Measurements from ENCODE around the gene ITM2C. TPM values are rescaled to one million over a fixed set of nuclear protein-coding genes. Genes with fewer than 3 reads are reported as not detected.

The ITM2C gene
- total and polyA plus RNA-seq, 2 of the 13 experiments (the other 11 are each of a cell fraction or from before 2014, with no cell fraction given): 70.5 to 270 TPM

DNA sequence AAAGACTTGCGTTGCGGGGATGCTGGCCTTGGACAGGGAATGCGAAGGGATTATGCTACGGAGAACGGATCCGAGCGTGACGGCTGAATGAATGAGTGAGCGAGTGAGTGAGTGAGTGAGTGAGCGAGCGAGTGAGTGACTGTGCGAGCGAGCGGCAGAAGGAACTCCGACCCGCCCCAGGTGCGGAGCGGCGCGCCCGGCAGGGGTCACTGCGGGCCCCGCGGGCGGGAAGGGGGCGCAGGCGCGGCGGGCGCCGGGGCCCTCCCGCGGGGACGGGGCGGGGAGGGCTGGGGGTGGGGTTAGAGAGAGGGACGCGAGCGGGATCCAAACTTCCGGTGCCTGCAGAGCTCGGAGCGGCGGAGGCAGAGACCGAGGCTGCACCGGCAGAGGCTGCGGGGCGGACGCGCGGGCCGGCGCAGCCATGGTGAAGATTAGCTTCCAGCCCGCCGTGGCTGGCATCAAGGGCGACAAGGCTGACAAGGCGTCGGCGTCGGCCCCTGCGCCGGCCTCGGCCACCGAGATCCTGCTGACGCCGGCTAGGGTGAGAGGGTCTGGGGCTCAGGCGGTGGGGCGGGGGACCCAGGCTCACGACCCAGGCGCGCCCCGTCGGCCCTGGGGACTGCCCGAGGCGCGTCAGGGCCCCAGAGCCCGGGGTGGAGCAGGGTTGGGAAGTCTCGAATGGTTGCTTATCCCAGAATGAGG, at the start of gene ITM2C (continued):
- TF ChIP-seq, protein P1, sequence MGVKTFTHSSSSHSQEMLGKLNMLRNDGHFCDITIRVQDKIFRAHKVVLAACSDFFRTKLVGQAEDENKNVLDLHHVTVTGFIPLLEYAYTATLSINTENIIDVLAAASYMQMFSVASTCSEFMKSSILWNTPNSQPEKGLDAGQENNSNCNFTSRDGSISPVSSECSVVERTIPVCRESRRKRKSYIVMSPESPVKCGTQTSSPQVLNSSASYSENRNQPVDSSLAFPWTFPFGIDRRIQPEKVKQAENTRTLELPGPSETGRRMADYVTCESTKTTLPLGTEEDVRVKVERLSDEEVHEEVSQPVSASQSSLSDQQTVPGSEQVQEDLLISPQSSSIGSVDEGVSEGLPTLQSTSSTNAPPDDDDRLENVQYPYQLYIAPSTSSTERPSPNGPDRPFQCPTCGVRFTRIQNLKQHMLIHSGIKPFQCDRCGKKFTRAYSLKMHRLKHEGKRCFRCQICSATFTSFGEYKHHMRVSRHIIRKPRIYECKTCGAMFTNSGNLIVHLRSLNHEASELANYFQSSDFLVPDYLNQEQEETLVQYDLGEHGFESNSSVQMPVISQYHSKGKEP (CRISPR knock-in tag; IDR thresholded peaks at IDR 0.05): no peak
- TF ChIP-seq ZNF12 (CRISPR knock-in tag; IDR thresholded peaks at IDR 0.05) (no peak), RERE (CRISPR knock-in tag; IDR thresholded peaks at IDR 0.05; ENCODE audit: low read depth) (peak; percentile 44; the same call in 1 of the 2 replicates), NFKBIZ (CRISPR knock-in tag; IDR thresholded peaks at IDR 0.05) (peak; percentile 18; the same call in 1 of the 2 replicates), NR2F6 (IDR thresholded peaks at IDR 0.05) (no peak), NR2F6 (CRISPR knock-in tag; IDR thresholded peaks at IDR 0.05) (0 out of 2 replicates have a peak, but pooled peaks have one; percentile 20), ZNF883 (CRISPR knock-in tag; IDR thresholded peaks at IDR 0.05; ENCODE audit: not compliant biosample characterization) (peak; percentile 73), TIGD3 (CRISPR knock-in tag; IDR thresholded peaks at IDR 0.05; ENCODE audit: borderline replicate concordance) (no peak), CBX1 (IDR thresholded peaks at IDR 0.05; ENCODE audit: low read depth) (no peak), ZNF335 (CRISPR knock-in tag; IDR thresholded peaks at IDR 0.05) (peak; percentile 70; the same call in 1 of the 2 replicates), GMEB1 (CRISPR knock-in tag; IDR thresholded peaks at IDR 0.05; ENCODE audit: borderline replicate concordance) (no peak), CENPBD1 (CRISPR knock-in tag; IDR thresholded peaks at IDR 0.05; ENCODE audit: borderline replicate concordance, low read depth) (no peak), HDAC2 (CRISPR knock-in tag; IDR thresholded peaks at IDR 0.05) (peak; percentile 35; the same call in 1 of the 2 replicates), AHR (CRISPR knock-in tag; IDR thresholded peaks at IDR 0.05) (no peak), EP300 (IDR thresholded peaks at IDR 0.05; ENCODE audit: low read depth in 2 of 2, low read length in 2 of 2) (no peak), EP300 (CRISPR knock-in tag; IDR thresholded peaks at IDR 0.05; ENCODE audit: borderline replicate concordance) (no peak), RARG (CRISPR knock-in tag; IDR thresholded peaks at IDR 0.05; ENCODE audit: low read depth) (no peak)
- TF ChIP-seq, protein P2, sequence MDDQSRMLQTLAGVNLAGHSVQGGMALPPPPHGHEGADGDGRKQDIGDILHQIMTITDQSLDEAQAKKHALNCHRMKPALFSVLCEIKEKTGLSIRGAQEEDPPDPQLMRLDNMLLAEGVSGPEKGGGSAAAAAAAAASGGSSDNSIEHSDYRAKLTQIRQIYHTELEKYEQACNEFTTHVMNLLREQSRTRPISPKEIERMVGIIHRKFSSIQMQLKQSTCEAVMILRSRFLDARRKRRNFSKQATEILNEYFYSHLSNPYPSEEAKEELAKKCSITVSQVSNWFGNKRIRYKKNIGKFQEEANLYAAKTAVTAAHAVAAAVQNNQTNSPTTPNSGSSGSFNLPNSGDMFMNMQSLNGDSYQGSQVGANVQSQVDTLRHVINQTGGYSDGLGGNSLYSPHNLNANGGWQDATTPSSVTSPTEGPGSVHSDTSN (CRISPR knock-in tag; IDR thresholded peaks at IDR 0.05; ENCODE audit: borderline replicate concordance): no peak
